Glutamatergic neuron (in vitro differentiated cells): ENCODE measurements around the gene CYSLTR1. TPM values are rescaled to one million over a fixed set of nuclear protein-coding genes. Genes with fewer than 3 reads are reported as not detected.

ENCODE experiments used
- DNase-seq: peaks from one replicate; pipeline ENCODE4 v3.0.0; 2022
- H3K27ac Mint-ChIP-seq: one replicate; pipeline ENCODE4 v1.8.0; 2020; ENCODE audit warnings: mild to moderate bottlenecking, mixed read lengths, inconsistent platforms; ENCODE audit not compliant: unreplicated experiment
- H3K27me3 Mint-ChIP-seq: one replicate; pipeline ENCODE4 v1.8.0; 2020; ENCODE audit warnings: mild to moderate bottlenecking, moderate library complexity, mixed read lengths, inconsistent platforms; ENCODE audit not compliant: unreplicated experiment
- H3K36me3 Mint-ChIP-seq: one replicate; pipeline ENCODE4 v1.8.0; 2020; ENCODE audit warnings: mild to moderate bottlenecking, mixed read lengths, inconsistent platforms; ENCODE audit not compliant: unreplicated experiment
- H3K4me1 Mint-ChIP-seq: one replicate; pipeline ENCODE4 v1.8.0; 2020; ENCODE audit warnings: mild to moderate bottlenecking, low read depth, mixed read lengths, inconsistent platforms; ENCODE audit not compliant: unreplicated experiment
- H3K4me3 Mint-ChIP-seq: one replicate; pipeline ENCODE4 v1.8.0; 2020; ENCODE audit warnings: mild to moderate bottlenecking, mixed read lengths, inconsistent platforms; ENCODE audit not compliant: unreplicated experiment
- H3K9me3 Mint-ChIP-seq: one replicate; pipeline ENCODE4 v1.8.0; 2020; ENCODE audit warnings: mild to moderate bottlenecking, moderate library complexity, mixed read lengths, inconsistent platforms; ENCODE audit not compliant: unreplicated experiment
- CTCF ChIP-seq: fragments of 200-600 bp; sonication (generic); IDR thresholded peaks from one replicate; pipeline ENCODE4 v1.5.0; 2021; ENCODE audit not compliant: partially characterized antibody, unreplicated experiment
- total RNA-seq: library from RNA; stranded (reverse); fragmentation: NEBNext Ultra II Directional; extraction: Animal tissue kit (Norgen Biotek cat#: 25700); gene quantifications from one replicate; pipeline ENCODE4 v1.2.1, GENCODE V29; 2021; ENCODE audit not compliant: unreplicated experiment

Gene CYSLTR1
- total RNA-seq, 1 donor from 2014 or later, result 0.25 TPM

- no peaks in the 10 kb centered on the region for H3K4me1 Mint-ChIP-seq
- no peak for DNase-seq
- H3K27me3 Mint-ChIP-seq, result no peaks in the 10 kb centered on the region
- H3K4me3 Mint-ChIP-seq, result no peak overlapping the region
- H3K27ac Mint-ChIP-seq, result no peak overlapping the region
- no peaks in the 10 kb centered on the region for H3K36me3 Mint-ChIP-seq
- no peaks in the 10 kb centered on the region for H3K9me3 Mint-ChIP-seq
- no peak for TF ChIP-seq CTCF
Observed at GRCh38 chrX:78329486-78329885, 2.1 kb upstream of the CYSLTR1 start.

GRCh38 chrX:78326401-78326800, 1.0 kb downstream of the CYSLTR1 start:
- no peaks in the 10 kb centered on the region for H3K27me3 Mint-ChIP-seq
- DNase-seq, result no peak
- no peaks in the 10 kb centered on the region for H3K4me1 Mint-ChIP-seq
- no peak overlapping the region for H3K27ac Mint-ChIP-seq
- H3K36me3 Mint-ChIP-seq, result no peaks in the 10 kb centered on the region
- no peak for TF ChIP-seq CTCF
- H3K9me3 Mint-ChIP-seq, result no peaks in the 10 kb centered on the region
- H3K4me3 Mint-ChIP-seq, result no peak overlapping the region

GRCh38 chrX:78322863-78323262, 4.5 kb downstream of the CYSLTR1 start:
- Mint-ChIP-seq H3K9me3 (peaks cover 1% of the 10 kb centered on the region), H3K27ac (no peak overlapping the region), H3K4me3 (no peak overlapping the region), H3K27me3 (no peaks in the 10 kb centered on the region), H3K4me1 (no peaks in the 10 kb centered on the region), H3K36me3 (no peaks in the 10 kb centered on the region)
- DNase-seq, result no peak
- TF ChIP-seq CTCF, result no peak

- Mint-ChIP-seq H3K27ac (no peak overlapping the region), H3K27me3 (no peaks in the 10 kb centered on the region), H3K36me3 (no peaks in the 10 kb centered on the region), H3K4me1 (no peaks in the 10 kb centered on the region), H3K9me3 (peaks cover 1% of the 10 kb centered on the region), H3K4me3 (no peak overlapping the region)
- no peak for DNase-seq
- no peak for TF ChIP-seq CTCF
Observed at GRCh38 chrX:78321809-78322208, 5.6 kb downstream of the CYSLTR1 start.

- H3K9me3 Mint-ChIP-seq, result peaks cover 1% of the 10 kb centered on the region
- H3K27me3 Mint-ChIP-seq, result no peaks in the 10 kb centered on the region
- H3K4me1 Mint-ChIP-seq, result no peaks in the 10 kb centered on the region
- no peak for DNase-seq
- H3K27ac Mint-ChIP-seq, result no peak overlapping the region
- H3K4me3 Mint-ChIP-seq, result no peak overlapping the region
- no peaks in the 10 kb centered on the region for H3K36me3 Mint-ChIP-seq
- no peak for TF ChIP-seq CTCF
Observed at GRCh38 chrX:78316265-78316664, 11.1 kb downstream of the CYSLTR1 start.
